ENCODE data around the gene MAP2K4. TPM values are rescaled to one million over a fixed set of nuclear protein-coding genes. Genes with fewer than 3 reads are reported as not detected.

The MAP2K4 gene
- total RNA-seq, 1 donor from 2014 or later, result 37.5 TPM

GRCh38 chr17:12098568-12098967, 77.9 kb downstream of the MAP2K4 start:
- Histone ChIP-seq H3K4me3 (ENCODE audit: insufficient read depth, low read depth, low read length) (no peak overlapping the region), H3K27me3 (ENCODE audit: insufficient read depth, low read length) (no peaks in the 10 kb centered on the region), H4K20me1 (ENCODE audit: insufficient read depth, low read length) (no peaks in the 10 kb centered on the region), H3K36me3 (ENCODE audit: insufficient read depth, low read length) (no peaks in the 10 kb centered on the region), H3K27ac (ENCODE audit: low read depth, low read length) (no peak overlapping the region), H3K9ac (ENCODE audit: low read length) (no peak overlapping the region), H3K9me3 (ENCODE audit: insufficient read depth, low read depth, low read length) (no peaks in the 10 kb centered on the region), H3K4me2 (ENCODE audit: low read length) (no peak overlapping the region), H3K4me1 (ENCODE audit: insufficient read depth, low read length) (no peaks in the 10 kb centered on the region), H3K79me2 (ENCODE audit: insufficient read depth, low read length) (peaks cover 4% of the 10 kb centered on the region), H2AFZ (ENCODE audit: low read depth, low read length) (no peak overlapping the region)
- Mint-ChIP-seq H3K4me3 (ENCODE audit: unreplicated experiment) (no peak overlapping the region), H3K4me1 (ENCODE audit: low read depth, unreplicated experiment) (no peaks in the 10 kb centered on the region), H3K27me3 (ENCODE audit: low read depth, unreplicated experiment) (no peaks in the 10 kb centered on the region), H3K27ac (ENCODE audit: unreplicated experiment) (no peak overlapping the region), H3K36me3 (ENCODE audit: low read depth, unreplicated experiment) (peaks cover 7% of the 10 kb centered on the region), H3K9me3 (ENCODE audit: unreplicated experiment) (no peaks in the 10 kb centered on the region)
- TF ChIP-seq CTCF (IDR thresholded peaks at IDR 0.05; ENCODE audit: insufficient read depth, low read depth, low read length) (no peak), EZH2 (IDR thresholded peaks at IDR 0.05; ENCODE audit: insufficient read depth, low read length) (no peak)
- FAIRE-seq (no peak), DNase-seq (ENCODE audit: low read depth) (no peak)

DNA sequence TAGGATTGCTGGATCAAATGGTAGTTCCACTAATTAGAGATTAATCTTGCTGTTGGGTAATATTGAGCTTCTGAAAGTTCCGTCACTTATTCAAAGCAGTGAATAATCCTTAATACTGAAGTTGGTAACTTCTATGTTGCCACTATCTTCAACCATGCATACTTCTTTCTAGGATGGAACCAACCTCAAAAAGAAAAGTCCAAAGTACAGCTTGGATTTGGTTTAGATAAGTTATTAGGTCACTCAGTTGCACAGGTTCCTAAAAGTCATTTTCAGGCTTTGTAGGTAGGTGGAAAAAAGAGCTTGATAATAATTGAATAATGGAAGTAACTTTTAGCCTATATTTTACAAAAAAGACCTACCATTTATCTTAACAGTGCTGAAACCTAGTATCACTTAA, 78.7 kb downstream of the MAP2K4 start:
- Histone ChIP-seq H3K4me3 (ENCODE audit: insufficient read depth, low read depth, low read length) (no peak overlapping the region), H3K27me3 (ENCODE audit: insufficient read depth, low read length) (no peaks in the 10 kb centered on the region), H3K9me3 (ENCODE audit: insufficient read depth, low read depth, low read length) (no peaks in the 10 kb centered on the region), H3K9ac (ENCODE audit: low read length) (no peak overlapping the region), H3K4me2 (ENCODE audit: low read length) (no peak overlapping the region), H3K79me2 (ENCODE audit: insufficient read depth, low read length) (peaks cover 7% of the 10 kb centered on the region), H2AFZ (ENCODE audit: low read depth, low read length) (no peak overlapping the region), H3K36me3 (ENCODE audit: insufficient read depth, low read length) (no peaks in the 10 kb centered on the region), H3K4me1 (ENCODE audit: insufficient read depth, low read length) (no peaks in the 10 kb centered on the region), H3K27ac (ENCODE audit: low read depth, low read length) (no peak overlapping the region), H4K20me1 (ENCODE audit: insufficient read depth, low read length) (no peaks in the 10 kb centered on the region)
- DNase-seq (ENCODE audit: low read depth) (no peak), FAIRE-seq (no peak)
- H3K27me3 Mint-ChIP-seq (ENCODE audit: low read depth, unreplicated experiment), result no peaks in the 10 kb centered on the region
- no peak overlapping the region for H3K4me3 Mint-ChIP-seq (ENCODE audit: unreplicated experiment)
- H3K36me3 Mint-ChIP-seq (ENCODE audit: low read depth, unreplicated experiment), result peaks cover 7% of the 10 kb centered on the region
- no peak overlapping the region for H3K27ac Mint-ChIP-seq (ENCODE audit: unreplicated experiment)
- H3K9me3 Mint-ChIP-seq (ENCODE audit: unreplicated experiment), result no peaks in the 10 kb centered on the region
- TF ChIP-seq EZH2 (IDR thresholded peaks at IDR 0.05; ENCODE audit: insufficient read depth, low read length) (no peak), CTCF (IDR thresholded peaks at IDR 0.05; ENCODE audit: insufficient read depth, low read depth, low read length) (no peak)
- no peaks in the 10 kb centered on the region for H3K4me1 Mint-ChIP-seq (ENCODE audit: low read depth, unreplicated experiment)

- Histone ChIP-seq H3K27ac (ENCODE audit: low read depth, low read length) (no peak overlapping the region), H3K36me3 (ENCODE audit: insufficient read depth, low read length) (no peaks in the 10 kb centered on the region), H4K20me1 (ENCODE audit: insufficient read depth, low read length) (peaks cover 5% of the 10 kb centered on the region), H3K4me1 (ENCODE audit: insufficient read depth, low read length) (peaks cover 8% of the 10 kb centered on the region), H3K9me3 (ENCODE audit: insufficient read depth, low read depth, low read length) (no peaks in the 10 kb centered on the region), H3K4me2 (ENCODE audit: low read length) (no peak overlapping the region), H3K4me3 (ENCODE audit: insufficient read depth, low read depth, low read length) (no peak overlapping the region), H2AFZ (ENCODE audit: low read depth, low read length) (no peak overlapping the region), H3K9ac (ENCODE audit: low read length) (no peak overlapping the region), H3K27me3 (ENCODE audit: insufficient read depth, low read length) (no peaks in the 10 kb centered on the region), H3K79me2 (ENCODE audit: insufficient read depth, low read length) (peaks cover 11% of the 10 kb centered on the region)
- DNase-seq (ENCODE audit: low read depth), result no peak
- no peaks in the 10 kb centered on the region for H3K27me3 Mint-ChIP-seq (ENCODE audit: low read depth, unreplicated experiment)
- H3K4me1 Mint-ChIP-seq (ENCODE audit: low read depth, unreplicated experiment), result peaks cover 14% of the 10 kb centered on the region
- H3K4me3 Mint-ChIP-seq (ENCODE audit: unreplicated experiment), result no peak overlapping the region
- TF ChIP-seq CTCF (IDR thresholded peaks at IDR 0.05; ENCODE audit: insufficient read depth, low read depth, low read length), result no peak
- no peak for TF ChIP-seq EZH2 (IDR thresholded peaks at IDR 0.05; ENCODE audit: insufficient read depth, low read length)
- FAIRE-seq, result no peak
- no peaks in the 10 kb centered on the region for H3K9me3 Mint-ChIP-seq (ENCODE audit: unreplicated experiment)
- no peak overlapping the region for H3K27ac Mint-ChIP-seq (ENCODE audit: unreplicated experiment)
- H3K36me3 Mint-ChIP-seq (ENCODE audit: low read depth, unreplicated experiment), result peaks cover 5% of the 10 kb centered on the region
Measured at GRCh38 chr17:12104831-12105230, 84.2 kb downstream of the MAP2K4 start.

All from astrocyte (in vitro differentiated cells and primary cell).